Transverse colon (tissue), 4 donors: ENCODE data around the gene KCP. TPM values are rescaled to one million over a fixed set of nuclear protein-coding genes. Genes with fewer than 3 reads are reported as not detected.

Experiments used
- DNase-seq: peaks from one replicate; pipeline ENCODE4 v3.0.0-alpha.2; 2019
- H3K27ac ChIP-seq, 4 donors: fragments of 200-600 bp; sonication (generic); 2 replicates each; pipeline ENCODE4 v1.5.1; 2016 to 2018; ENCODE audit warnings: inconsistent platforms in 4 of 4
- H3K27me3 ChIP-seq: fragments of 200-600 bp; sonication (generic); 2 replicates; pipeline ENCODE4 v1.5.1; 2017; ENCODE audit warnings: inconsistent platforms
- H3K36me3 ChIP-seq, 4 donors: fragments of 200-600 bp; sonication (generic); 2 replicates each; pipeline ENCODE4 v1.5.1; 2017 to 2019; ENCODE audit warnings: inconsistent platforms in 4 of 4
- H3K4me1 ChIP-seq, 4 donors: fragments of 200-600 bp; sonication (generic); 2 replicates each; pipeline ENCODE4 v1.5.1; 2017 to 2020; ENCODE audit warnings: inconsistent platforms in 4 of 4
- H3K4me3 ChIP-seq, 4 donors: fragments of 200-600 bp; sonication (generic); 1 replicate in 1 of 4; 2 replicates in 3 of 4; pipeline versions ENCODE4 v1.5.1 to v1.6.1; 2017 to 2019; ENCODE audit warnings: inconsistent platforms in 4 of 4
- H3K9me3 ChIP-seq, 2 donors: fragments of 200-600 bp; sonication (generic); 2 replicates each; pipeline ENCODE4 v1.5.1; 2017 to 2019; ENCODE audit warnings: inconsistent platforms in 2 of 2
- EP300 ChIP-seq: sonication (generic); formaldehyde crosslinking; IDR thresholded peaks from one replicate; pipeline ENCODE4 v1.6.1; 2017; ENCODE audit warnings: antibody characterized with exemption, low read depth
- POLR2A ChIP-seq: fragments of 450-650 bp; IDR thresholded peaks from one replicate; pipeline ENCODE4 v1.6.1; 2016; ENCODE audit warnings: antibody characterized with exemption, mild to moderate bottlenecking, moderate library complexity
- POLR2AphosphoS5 ChIP-seq, 3 donors: sonication (generic); formaldehyde crosslinking; IDR thresholded peaks; one replicate each; pipeline ENCODE4 v1.6.1; 2016; ENCODE audit warnings: antibody characterized with exemption in 3 of 3
- WGBS, 2 donors: methylation state at CpG; one replicate each; pipeline ENCODE4 v1.1.5; 2018; ENCODE audit warnings: low coverage in 1 of 2; 5-methylcytosine and 5-hydroxymethylcytosine counted together
- in situ Hi-C, 4 donors: fragments of 200-750 bp; cut with MboI; loops; one replicate each; pipeline versions ENCODE4 v1.15.0 to v1.15.1; 2017; ENCODE audit warnings: low sequenced_read_pairs in 3 of 4, low pct_ligation_motif_present in 1 of 4, low pct_unique_long_range_greater_than_20kb in 1 of 4
- intact Hi-C: fragments of 100-400 bp; cut with DNase I; formaldehyde crosslinking; loops from one replicate; pipeline ENCODE4 v1.15.1; 2023; ENCODE audit warnings: low total_unique reads
- total RNA-seq, 4 donors: library from RNA; depleted of rRNA; stranded (reverse); fragments of >200 nt; gene quantifications; one replicate each; pipeline ENCODE4 v1.1.0, GENCODE V29; 2016
- TF ChIP-seq, protein P1 (sequence below), 5 experiments: fragments of 200-600 bp in 3 of 5; fragments of 450-650 bp in 2 of 5; sonication (generic) in 3 of 5; IDR thresholded peaks; 1 replicate in 2 of 5; 2 replicates in 3 of 5; pipeline ENCODE4 v1.5.1; 2016 to 2017; ENCODE audit warnings: antibody characterized with exemption in 5 of 5, inconsistent platforms in 3 of 5, mild to moderate bottlenecking in 2 of 5, moderate library complexity in 1 of 5

Gene KCP
- total RNA-seq, 4 donors from 2014 or later: 0.32 to 0.75 (median 0.68) TPM; not detected in 1

DNA sequence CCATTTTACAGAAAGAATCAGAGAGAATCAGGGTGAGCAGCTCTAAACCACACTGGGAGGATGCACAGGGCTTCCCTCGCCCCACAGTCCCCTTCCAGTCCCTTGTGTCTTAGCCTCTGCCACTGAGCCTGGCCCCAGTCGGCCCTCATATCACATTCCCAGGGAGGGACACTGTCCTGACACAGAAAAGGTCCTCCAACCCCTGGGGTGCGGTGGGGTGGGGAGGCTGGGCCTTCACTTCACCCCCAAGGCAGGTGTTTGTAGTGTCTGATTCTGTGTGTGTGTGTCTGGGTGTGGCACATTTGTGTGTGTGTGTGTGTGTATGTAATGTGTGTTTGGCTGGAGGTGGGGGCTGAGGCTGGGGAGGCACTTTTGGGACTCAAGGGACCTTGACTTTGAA, 1.8 kb upstream of the KCP start:
- peaks cover 67% of the 10 kb centered on the region for H3K27me3 ChIP-seq

DNA sequence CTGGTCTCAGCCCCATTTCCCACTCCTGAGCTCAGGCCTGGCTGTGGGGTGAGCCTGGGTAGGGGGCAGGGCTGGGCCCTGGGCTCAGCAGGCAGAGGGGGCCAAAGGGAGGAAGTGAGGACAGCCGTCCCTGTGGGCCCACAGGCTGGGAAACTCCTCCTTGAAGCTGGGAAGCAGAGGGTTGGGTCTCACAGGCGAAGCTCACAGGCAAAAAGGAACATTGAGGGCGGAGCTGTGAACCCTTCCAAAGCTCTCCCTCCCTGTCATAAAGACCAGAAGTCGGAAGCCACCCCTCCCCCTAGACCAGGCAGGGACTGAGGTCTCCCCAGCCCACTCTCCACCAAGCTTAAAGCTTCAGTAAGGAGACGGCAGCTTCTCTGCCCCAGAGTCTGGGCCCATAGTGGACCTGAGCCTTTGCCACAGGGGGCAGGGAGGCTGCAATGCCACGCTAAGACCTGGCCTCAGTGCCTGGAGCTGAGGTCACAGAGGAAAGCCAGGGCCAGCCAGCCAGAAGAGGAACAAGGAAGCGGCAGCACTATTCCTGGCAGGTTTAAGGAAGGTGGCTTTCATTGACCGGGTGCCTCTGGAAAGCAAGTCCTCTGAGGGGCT, 1.0 kb upstream of the KCP start:
- Histone ChIP-seq H3K27me3 (peaks cover 63% of the 10 kb centered on the region), H3K4me3 (no peak overlapping the region), H3K4me1 (peaks cover 7 to 37% (median 29%) of the 10 kb centered on the region in 4 donors), H3K27ac (peak overlapping the region in 1 of 4 donors; percentile 47), H3K36me3 (no peaks in the 10 kb centered on the region), H3K9me3 (no peaks in the 10 kb centered on the region)
- DNase-seq: peak; percentile 55
- intact Hi-C loops: no loop called here
- WGBS, 2 donors: 63% methylated on average over 8 of the region's 8 CpGs; no CpG with 5 or more reads in 1 of the 2 donors
- in situ Hi-C loops: no loop called here
- no peak for TF ChIP-seq EP300
- TF ChIP-seq POLR2AphosphoS5 (IDR thresholded peaks at IDR 0.05): no peak
- TF ChIP-seq, protein P1, sequence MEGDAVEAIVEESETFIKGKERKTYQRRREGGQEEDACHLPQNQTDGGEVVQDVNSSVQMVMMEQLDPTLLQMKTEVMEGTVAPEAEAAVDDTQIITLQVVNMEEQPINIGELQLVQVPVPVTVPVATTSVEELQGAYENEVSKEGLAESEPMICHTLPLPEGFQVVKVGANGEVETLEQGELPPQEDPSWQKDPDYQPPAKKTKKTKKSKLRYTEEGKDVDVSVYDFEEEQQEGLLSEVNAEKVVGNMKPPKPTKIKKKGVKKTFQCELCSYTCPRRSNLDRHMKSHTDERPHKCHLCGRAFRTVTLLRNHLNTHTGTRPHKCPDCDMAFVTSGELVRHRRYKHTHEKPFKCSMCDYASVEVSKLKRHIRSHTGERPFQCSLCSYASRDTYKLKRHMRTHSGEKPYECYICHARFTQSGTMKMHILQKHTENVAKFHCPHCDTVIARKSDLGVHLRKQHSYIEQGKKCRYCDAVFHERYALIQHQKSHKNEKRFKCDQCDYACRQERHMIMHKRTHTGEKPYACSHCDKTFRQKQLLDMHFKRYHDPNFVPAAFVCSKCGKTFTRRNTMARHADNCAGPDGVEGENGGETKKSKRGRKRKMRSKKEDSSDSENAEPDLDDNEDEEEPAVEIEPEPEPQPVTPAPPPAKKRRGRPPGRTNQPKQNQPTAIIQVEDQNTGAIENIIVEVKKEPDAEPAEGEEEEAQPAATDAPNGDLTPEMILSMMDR (IDR thresholded peaks at IDR 0.05): no peak
- no peak for TF ChIP-seq POLR2A

More for the DNA sequence above, 1.8 kb upstream of the KCP start:
- Histone ChIP-seq H3K9me3 (no peaks in the 10 kb centered on the region), H3K27ac (no peak overlapping the region), H3K4me3 (no peak overlapping the region), H3K36me3 (no peaks in the 10 kb centered on the region), H3K4me1 (peaks cover 7 to 37% (median 29%) of the 10 kb centered on the region in 4 donors)
- DNase-seq: no peak
- in situ Hi-C loops: no loop called here
- WGBS, 2 donors: 60% methylated on average over 3 of the region's 3 CpGs; no CpG with 5 or more reads in 1 of the 2 donors
- TF ChIP-seq EP300 (no peak), POLR2AphosphoS5 (IDR thresholded peaks at IDR 0.05) (no peak), POLR2A (no peak)
- TF ChIP-seq, protein P1 (IDR thresholded peaks at IDR 0.05): no peak
- intact Hi-C loops: no loop called here

DNA sequence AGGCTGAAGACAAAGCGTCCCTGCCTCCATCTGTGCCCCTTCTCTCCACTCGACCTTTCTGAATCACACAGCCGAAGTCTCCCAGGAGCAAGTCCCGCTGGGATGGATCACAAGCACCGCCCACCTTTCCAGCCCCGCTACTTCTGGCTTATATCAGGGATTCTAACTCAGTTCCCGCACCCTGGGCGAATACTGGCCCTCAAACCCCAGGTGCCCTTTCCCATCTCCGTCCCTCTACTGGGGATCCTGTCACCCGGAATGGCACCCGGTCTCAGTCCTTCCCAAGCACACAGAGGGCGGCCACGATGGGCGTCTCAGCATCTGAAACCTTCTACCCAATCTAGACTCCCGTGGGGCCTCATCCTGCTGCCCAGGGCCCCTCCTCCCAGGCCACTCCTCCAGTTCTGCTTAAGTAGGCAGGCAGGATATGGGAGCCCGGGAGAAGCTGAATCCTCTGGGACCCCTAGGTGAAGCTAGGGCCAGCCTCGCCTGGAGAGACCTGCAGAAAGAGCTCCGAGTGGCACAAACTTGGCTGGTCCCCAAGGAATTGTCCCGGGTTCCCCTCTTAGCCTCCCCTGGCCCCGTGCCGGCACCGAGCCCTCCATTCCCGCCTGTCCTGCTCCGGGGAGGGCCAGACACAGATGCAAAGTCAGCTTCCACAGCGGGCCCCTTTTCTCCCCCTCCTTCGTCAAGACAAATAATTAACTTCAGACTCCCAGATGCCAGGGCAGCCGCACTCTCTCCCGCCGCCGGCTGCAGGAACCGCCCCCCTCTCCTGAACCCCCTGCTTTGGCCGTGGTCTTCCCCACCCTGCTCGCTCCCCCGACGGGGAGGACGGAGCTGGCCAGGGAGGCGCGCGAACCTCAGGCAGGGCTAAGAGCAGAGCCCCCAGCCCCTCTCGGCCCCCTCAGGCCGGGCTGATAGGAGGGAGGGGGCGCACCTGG, 612 bp downstream of the KCP start:
- Histone ChIP-seq H3K4me1 (peaks cover 7 to 27% (median 20%) of the 10 kb centered on the region in 4 donors), H3K27me3 (peaks cover 47% of the 10 kb centered on the region), H3K9me3 (no peaks in the 10 kb centered on the region), H3K36me3 (no peaks in the 10 kb centered on the region), H3K4me3 (peak overlapping the region in 2 of 4 donors; percentile 7 to 36), H3K27ac (no peak overlapping the region)
- WGBS, 2 donors: 30% methylated on average over 40 of the region's 42 CpGs; no CpG with 5 or more reads in 1 of the 2 donors
- TF ChIP-seq POLR2A (no peak), EP300 (no peak), POLR2AphosphoS5 (IDR thresholded peaks at IDR 0.05) (no peak)
- TF ChIP-seq, protein P1 (IDR thresholded peaks at IDR 0.05): no peak
- no peak for DNase-seq
- intact Hi-C loops: loop anchor here (5.0 kb wide), 1 partner anchor 182 kb away; no protein-coding TSS in a partner anchor
- in situ Hi-C loops: loop anchor here in 3 of 4 donors (10.0 kb wide), 2 partner anchors 175 to 185 kb away; no protein-coding TSS in a partner anchor
